ENCODE measurements around the gene MYO3B.

Gene MYO3B

GRCh38 chr2:170354388-170354787 is 176.4 kb downstream of the MYO3B start:
- Histone ChIP-seq H3K36me3 (replicated peaks; ENCODE audit: insufficient read depth, low read length) (no peaks in the 10 kb centered on the region), H3F3A (ENCODE audit: insufficient read depth, low read length) (no peaks in the 10 kb centered on the region), H3K27me3 (replicated peaks; ENCODE audit: insufficient read depth, low read length) (no peaks in the 10 kb centered on the region), H3K9me2 (replicated peaks; ENCODE audit: insufficient read depth, low read length) (no peaks in the 10 kb centered on the region), H3K9me3 (replicated peaks; ENCODE audit: insufficient read depth, low read length) (no peaks in the 10 kb centered on the region), H3K4me1 (ENCODE audit: low read length) (no peaks in the 10 kb centered on the region), H3K9ac (ENCODE audit: low read length) (no peak overlapping the region), H3K4me3 (ENCODE audit: low read length) (no peak overlapping the region), H3K4me2 (ENCODE audit: low read depth, low read length) (no peak overlapping the region), H4K20me1 (ENCODE audit: insufficient read depth, low read length) (no peaks in the 10 kb centered on the region), H3K79me2 (ENCODE audit: low read length) (no peaks in the 10 kb centered on the region), H3K27ac (ENCODE audit: low read length) (no peak overlapping the region), H2AFZ (ENCODE audit: low read length) (no peak overlapping the region)
- TF ChIP-seq CTCF (IDR thresholded peaks at IDR 0.05; ENCODE audit: low read length): no peak
- no peak for TF ChIP-seq EZH2phosphoT487 (IDR thresholded peaks at IDR 0.05; ENCODE audit: low read length)
- no peak for TF ChIP-seq EZH2 (optimal IDR thresholded peaks at IDR 0.05; ENCODE audit: low read depth, low read length)
- DNase-seq: no peak

- no peaks in the 10 kb centered on the region for H3K36me3 ChIP-seq (replicated peaks; ENCODE audit: insufficient read depth, low read length)
- no peak overlapping the region for H3K4me3 ChIP-seq (ENCODE audit: low read length)
- H4K20me1 ChIP-seq (ENCODE audit: insufficient read depth, low read length): no peaks in the 10 kb centered on the region
- DNase-seq: no peak
- H3K9me3 ChIP-seq (replicated peaks; ENCODE audit: insufficient read depth, low read length): no peaks in the 10 kb centered on the region
- H3K27ac ChIP-seq (ENCODE audit: low read length): no peak overlapping the region
- TF ChIP-seq CTCF (IDR thresholded peaks at IDR 0.05; ENCODE audit: low read length) (no peak), EZH2phosphoT487 (IDR thresholded peaks at IDR 0.05; ENCODE audit: low read length) (no peak), EZH2 (optimal IDR thresholded peaks at IDR 0.05; ENCODE audit: low read depth, low read length) (no peak)
- no peak overlapping the region for H3K9ac ChIP-seq (ENCODE audit: low read length)
- no peak overlapping the region for H2AFZ ChIP-seq (ENCODE audit: low read length)
- H3K79me2 ChIP-seq (ENCODE audit: low read length): no peaks in the 10 kb centered on the region
- H3K4me1 ChIP-seq (ENCODE audit: low read length): no peaks in the 10 kb centered on the region
- no peaks in the 10 kb centered on the region for H3K27me3 ChIP-seq (replicated peaks; ENCODE audit: insufficient read depth, low read length)
- H3K9me2 ChIP-seq (replicated peaks; ENCODE audit: insufficient read depth, low read length): no peaks in the 10 kb centered on the region
- no peaks in the 10 kb centered on the region for H3F3A ChIP-seq (ENCODE audit: insufficient read depth, low read length)
- no peak overlapping the region for H3K4me2 ChIP-seq (ENCODE audit: low read depth, low read length)
Measured at GRCh38 chr2:170354855-170355780, 177.2 kb downstream of the MYO3B start.

GRCh38 chr2:170359466-170359865 is 181.5 kb downstream of the MYO3B start:
- Histone ChIP-seq H3K9me2 (replicated peaks; ENCODE audit: insufficient read depth, low read length) (no peaks in the 10 kb centered on the region), H3K27ac (ENCODE audit: low read length) (no peak overlapping the region), H2AFZ (ENCODE audit: low read length) (no peak overlapping the region), H3F3A (ENCODE audit: insufficient read depth, low read length) (no peaks in the 10 kb centered on the region), H3K9ac (ENCODE audit: low read length) (no peak overlapping the region), H3K79me2 (ENCODE audit: low read length) (no peaks in the 10 kb centered on the region), H3K4me2 (ENCODE audit: low read depth, low read length) (no peak overlapping the region), H3K9me3 (replicated peaks; ENCODE audit: insufficient read depth, low read length) (no peaks in the 10 kb centered on the region), H3K27me3 (replicated peaks; ENCODE audit: insufficient read depth, low read length) (no peaks in the 10 kb centered on the region), H3K36me3 (replicated peaks; ENCODE audit: insufficient read depth, low read length) (no peaks in the 10 kb centered on the region), H3K4me1 (ENCODE audit: low read length) (no peaks in the 10 kb centered on the region), H4K20me1 (ENCODE audit: insufficient read depth, low read length) (no peaks in the 10 kb centered on the region), H3K4me3 (ENCODE audit: low read length) (no peak overlapping the region)
- TF ChIP-seq CTCF (IDR thresholded peaks at IDR 0.05; ENCODE audit: low read length) (no peak), EZH2phosphoT487 (IDR thresholded peaks at IDR 0.05; ENCODE audit: low read length) (no peak), EZH2 (optimal IDR thresholded peaks at IDR 0.05; ENCODE audit: low read depth, low read length) (no peak)
- DNase-seq: no peak
